GM18526 (cell line): ENCODE results near the gene RERE.

Source experiments
- POLR2A ChIP-seq: IDR thresholded peaks from 3 replicates; pipeline ENCODE4 v1.6.1; 2011; ENCODE audit not compliant: insufficient read length; ENCODE audit errors: extremely low read depth

The RERE gene

GRCh38 chr1:8411803-8412182, 405.6 kb downstream of the RERE start:
- no peak for TF ChIP-seq POLR2A

- TF ChIP-seq POLR2A: no peak
Measured at GRCh38 chr1:8410791-8411190, 406.6 kb downstream of the RERE start.

GRCh38 chr1:8409606-8410005, 407.8 kb downstream of the RERE start:
- TF ChIP-seq POLR2A: no peak

GRCh38 chr1:8409106-8409505, 408.3 kb downstream of the RERE start:
- TF ChIP-seq POLR2A: no peak

GRCh38 chr1:8408151-8408839, 409.1 kb downstream of the RERE start:
- TF ChIP-seq POLR2A: no peak

- TF ChIP-seq POLR2A: no peak
Measured at GRCh38 chr1:8407652-8408051, 409.8 kb downstream of the RERE start.

- TF ChIP-seq POLR2A: no peak
Measured at GRCh38 chr1:8406960-8407359, 410.5 kb downstream of the RERE start.

- TF ChIP-seq POLR2A: no peak
Measured at GRCh38 chr1:8406011-8406410, 411.4 kb downstream of the RERE start.

GRCh38 chr1:8404460-8405370, 412.7 kb downstream of the RERE start:
- no peak for TF ChIP-seq POLR2A

GRCh38 chr1:8402109-8402710, 415.2 kb downstream of the RERE start:
- TF ChIP-seq POLR2A: no peak

GRCh38 chr1:8398677-8399076, 418.8 kb downstream of the RERE start:
- no peak for TF ChIP-seq POLR2A

GRCh38 chr1:8398086-8398485, 419.4 kb downstream of the RERE start:
- no peak for TF ChIP-seq POLR2A

GRCh38 chr1:8397511-8397910, 419.9 kb downstream of the RERE start:
- TF ChIP-seq POLR2A: no peak

- TF ChIP-seq POLR2A: no peak
Measured at GRCh38 chr1:8396786-8397406, 420.5 kb downstream of the RERE start.

- no peak for TF ChIP-seq POLR2A
Measured at GRCh38 chr1:8396083-8396785, 421.2 kb downstream of the RERE start.
